IPS-18a (cell line): ENCODE results near the gene MMP19.
"Not testable (repeated sequence)": the region's sequence is repeated elsewhere in the genome, so short reads cannot be mapped to it uniquely, and the experiment has no call there.

Experiments used
- H3K27ac ChIP-seq: one replicate; pipeline ENCODE4 v1.5.1; 2013; ENCODE audit warnings: low read length
- H3K27me3 ChIP-seq: one replicate; pipeline ENCODE4 v1.6.1; 2013; ENCODE audit warnings: mild to moderate bottlenecking, low read length; ENCODE audit not compliant: control insufficient read depth, insufficient read depth
- H3K36me3 ChIP-seq: one replicate; pipeline ENCODE4 v1.6.1; 2013; ENCODE audit warnings: low read depth, low read length; ENCODE audit not compliant: control insufficient read depth
- H3K4me1 ChIP-seq: one replicate; pipeline ENCODE4 v1.6.1; 2013; ENCODE audit warnings: low read depth, low read length; ENCODE audit not compliant: control insufficient read depth
- H3K4me3 ChIP-seq: one replicate; pipeline ENCODE4 v1.5.1; 2013; ENCODE audit warnings: low read length
- H3K9ac ChIP-seq: one replicate; pipeline ENCODE4 v1.6.1; 2013; ENCODE audit warnings: mild to moderate bottlenecking, low read length, moderate library complexity
- H3K9me3 ChIP-seq: one replicate; pipeline ENCODE4 v1.6.1; 2013; ENCODE audit warnings: low read depth, low read length; ENCODE audit not compliant: control insufficient read depth

Gene MMP19, protein sequence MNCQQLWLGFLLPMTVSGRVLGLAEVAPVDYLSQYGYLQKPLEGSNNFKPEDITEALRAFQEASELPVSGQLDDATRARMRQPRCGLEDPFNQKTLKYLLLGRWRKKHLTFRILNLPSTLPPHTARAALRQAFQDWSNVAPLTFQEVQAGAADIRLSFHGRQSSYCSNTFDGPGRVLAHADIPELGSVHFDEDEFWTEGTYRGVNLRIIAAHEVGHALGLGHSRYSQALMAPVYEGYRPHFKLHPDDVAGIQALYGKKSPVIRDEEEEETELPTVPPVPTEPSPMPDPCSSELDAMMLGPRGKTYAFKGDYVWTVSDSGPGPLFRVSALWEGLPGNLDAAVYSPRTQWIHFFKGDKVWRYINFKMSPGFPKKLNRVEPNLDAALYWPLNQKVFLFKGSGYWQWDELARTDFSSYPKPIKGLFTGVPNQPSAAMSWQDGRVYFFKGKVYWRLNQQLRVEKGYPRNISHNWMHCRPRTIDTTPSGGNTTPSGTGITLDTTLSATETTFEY

DNA sequence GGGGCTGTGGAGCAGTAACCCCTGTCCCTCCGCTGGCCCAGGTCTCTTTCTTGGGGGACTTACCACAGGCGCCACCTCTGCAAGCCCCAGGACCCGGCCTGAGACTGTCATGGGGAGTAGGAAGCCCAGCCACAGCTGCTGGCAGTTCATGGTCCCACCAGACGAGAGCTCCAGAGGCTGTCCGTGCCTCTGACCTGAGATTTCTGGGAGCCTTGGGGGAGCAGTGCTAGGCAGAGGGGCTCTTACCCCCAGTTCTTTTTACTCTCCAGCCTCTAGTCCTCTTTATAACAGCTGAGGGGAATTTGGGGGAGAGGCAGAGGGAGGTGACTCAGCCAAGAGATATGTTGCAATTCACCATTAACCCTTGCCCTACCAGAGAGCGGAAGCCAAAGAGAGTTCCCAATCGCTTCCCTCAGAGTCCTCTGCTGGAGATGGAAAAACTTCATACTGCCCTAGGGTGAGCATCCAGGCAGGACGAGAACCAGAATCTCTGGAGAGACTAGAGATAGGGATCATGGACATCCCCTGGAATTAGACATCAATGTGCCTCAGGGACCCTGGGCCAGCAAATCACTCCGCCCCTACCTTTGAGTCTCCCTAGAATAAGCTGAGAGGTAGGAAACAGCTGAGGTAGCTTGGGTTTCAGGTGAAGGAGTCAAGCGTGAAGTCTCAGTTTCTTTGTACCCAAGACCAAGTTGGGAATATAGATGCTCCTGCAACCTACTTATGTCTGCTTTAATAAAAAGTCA is at the start of gene MMP19:
Gene MMP19 (minus strand): TSS at position 256 of the 749 bp plus-strand sequence. CDS start 106 bp downstream, at position 150.
- Histone ChIP-seq H3K4me3 (peak within 1 kb of the TSS; percentile 38), H3K9me3 (no peaks in the 10 kb centered on the region), H3K27ac (no peak within 1 kb of the TSS), H3K36me3 (no peaks in the 10 kb centered on the region), H3K4me1 (peaks cover 10% of the 10 kb centered on the region), H3K27me3 (no peaks in the 10 kb centered on the region), H3K9ac (no peak within 1 kb of the TSS)

DNA sequence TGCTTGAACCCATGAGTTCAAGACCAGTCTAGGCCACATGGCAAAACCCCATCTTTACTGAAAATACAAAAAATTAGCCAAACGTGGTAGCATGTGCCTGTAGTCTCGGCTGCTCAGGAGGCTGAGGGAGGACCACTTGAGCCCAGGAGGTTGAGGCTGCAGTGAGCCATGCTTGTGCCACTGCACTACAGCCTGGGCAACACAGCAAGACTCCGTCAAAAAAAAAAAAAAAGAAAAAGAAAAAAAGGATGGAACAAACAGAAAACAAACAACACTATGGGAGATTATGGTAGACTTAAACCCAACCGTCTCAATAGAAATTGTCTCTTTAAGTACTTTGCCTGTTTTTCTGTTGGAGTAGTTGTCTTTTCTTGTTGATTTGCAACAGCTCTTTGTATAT is 48.6 kb upstream of the MMP19 start:
- no peak overlapping the region for H3K27ac ChIP-seq
- no peaks in the 10 kb centered on the region for H3K36me3 ChIP-seq
- H3K27me3 ChIP-seq, result no peaks in the 10 kb centered on the region
- no peaks in the 10 kb centered on the region for H3K9me3 ChIP-seq
- H3K9ac ChIP-seq, result no peak overlapping the region
- no peaks in the 10 kb centered on the region for H3K4me1 ChIP-seq
- no peak overlapping the region for H3K4me3 ChIP-seq

DNA sequence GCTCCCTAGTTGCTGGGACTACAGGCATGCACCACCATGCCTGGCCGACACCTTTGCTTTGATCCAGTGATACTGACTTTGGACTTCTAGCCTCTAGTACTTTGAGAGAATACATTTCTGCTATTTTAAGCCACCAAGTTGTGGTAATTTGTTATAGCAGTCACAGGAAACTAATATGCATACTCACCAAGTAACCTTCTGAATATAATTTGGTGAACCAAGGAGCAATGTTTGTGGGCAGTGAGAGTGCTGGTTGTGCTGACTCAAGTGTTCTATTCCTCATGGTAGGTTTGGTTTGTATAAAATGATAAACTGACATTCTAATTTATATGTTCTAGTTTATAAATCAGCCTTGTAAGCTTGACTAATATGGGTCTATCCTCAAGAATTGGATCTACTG is 42.4 kb upstream of the MMP19 start:
- Histone ChIP-seq H3K27ac (no peak overlapping the region), H3K9me3 (no peaks in the 10 kb centered on the region), H3K36me3 (no peaks in the 10 kb centered on the region), H3K9ac (no peak overlapping the region), H3K4me1 (no peaks in the 10 kb centered on the region), H3K27me3 (no peaks in the 10 kb centered on the region), H3K4me3 (no peak overlapping the region)

DNA sequence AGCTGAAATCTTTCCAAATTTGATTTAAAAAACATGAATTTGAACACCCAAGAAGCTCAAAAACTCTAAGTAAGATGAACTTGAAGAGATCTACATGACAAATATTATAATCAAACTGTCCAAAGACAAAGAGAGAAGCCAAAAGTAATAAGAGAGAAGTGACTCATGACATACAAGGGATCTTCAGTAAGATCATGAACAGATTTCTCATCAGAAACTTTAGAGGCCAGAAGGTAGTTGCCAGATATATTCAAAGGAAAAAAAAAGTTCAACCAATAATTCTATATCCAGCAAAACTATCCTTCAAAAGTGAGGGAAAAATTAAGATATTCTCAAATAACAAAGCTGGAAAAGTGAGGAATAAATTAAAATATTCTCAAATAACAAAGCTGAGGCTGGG is 35.1 kb upstream of the MMP19 start:
- no peaks in the 10 kb centered on the region for H3K36me3 ChIP-seq
- no peak overlapping the region for H3K27ac ChIP-seq
- H3K4me3 ChIP-seq, result no peak overlapping the region
- H3K27me3 ChIP-seq, result no peaks in the 10 kb centered on the region
- no peaks in the 10 kb centered on the region for H3K9me3 ChIP-seq
- no peak overlapping the region for H3K9ac ChIP-seq
- peaks cover 11% of the 10 kb centered on the region for H3K4me1 ChIP-seq

DNA sequence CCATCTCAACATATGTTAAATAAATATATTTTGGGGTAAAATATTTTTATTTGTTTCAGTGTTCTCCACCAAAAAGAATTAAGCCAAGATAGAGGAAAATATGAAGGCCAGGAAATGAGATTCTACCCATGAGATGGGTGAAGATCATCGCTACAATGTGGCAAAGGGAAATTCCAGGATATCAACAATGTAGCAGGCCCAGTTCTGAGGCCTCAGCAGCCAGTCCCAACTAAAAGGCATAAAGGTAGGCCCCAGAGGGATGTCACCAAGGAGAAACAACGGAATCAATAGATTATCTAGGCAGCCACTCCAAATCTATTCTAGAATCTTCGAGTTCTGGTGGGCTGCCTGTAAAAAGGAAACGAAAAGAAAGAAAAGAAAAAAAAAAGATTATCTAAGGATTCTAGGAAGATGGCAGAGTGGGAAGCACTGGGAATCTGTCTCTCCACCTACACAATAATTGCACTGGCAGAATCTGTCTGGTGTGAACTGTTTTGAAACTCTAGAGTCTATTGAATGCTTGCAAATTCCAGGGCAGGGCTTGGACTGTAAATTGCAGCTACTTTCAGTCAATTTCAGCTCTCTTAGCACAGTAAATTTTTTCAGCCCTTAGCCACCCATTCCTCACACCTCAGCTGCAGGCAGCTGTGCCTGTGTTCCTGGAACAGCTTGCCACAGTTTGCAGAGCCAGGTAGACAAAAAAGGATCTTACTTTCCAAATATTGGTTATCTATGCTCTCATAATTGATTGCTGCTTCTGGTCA is 33.1 kb upstream of the MMP19 start:
- Histone ChIP-seq H3K9me3 (no peaks in the 10 kb centered on the region), H3K27me3 (no peaks in the 10 kb centered on the region), H3K27ac (no peak overlapping the region), H3K4me3 (no peak overlapping the region), H3K9ac (no peak overlapping the region), H3K4me1 (peaks cover 11% of the 10 kb centered on the region), H3K36me3 (no peaks in the 10 kb centered on the region)

DNA sequence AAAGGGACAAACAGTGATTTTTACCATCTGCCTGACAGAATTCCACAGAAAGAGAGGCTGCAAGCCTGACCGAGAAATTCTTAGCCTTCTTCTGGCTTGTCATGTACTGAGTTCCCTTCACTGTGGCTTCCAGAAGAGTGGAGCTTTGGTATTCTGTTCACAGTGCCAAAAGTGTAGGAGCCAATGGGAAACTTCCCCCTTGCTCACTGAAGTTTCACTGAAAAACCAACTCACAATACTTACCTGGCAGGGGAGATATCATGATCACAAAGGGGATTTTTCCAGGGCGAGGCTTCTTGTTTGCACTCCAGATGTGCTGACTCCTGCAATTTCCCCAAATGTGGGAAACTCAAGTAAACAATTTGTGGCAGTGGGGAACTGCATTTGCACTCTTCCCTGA is 31.7 kb upstream of the MMP19 start:
- Histone ChIP-seq H3K27ac (no peak overlapping the region), H3K9me3 (no peaks in the 10 kb centered on the region), H3K27me3 (no peaks in the 10 kb centered on the region), H3K9ac (no peak overlapping the region), H3K36me3 (no peaks in the 10 kb centered on the region), H3K4me3 (no peak overlapping the region), H3K4me1 (peaks cover 11% of the 10 kb centered on the region)

DNA sequence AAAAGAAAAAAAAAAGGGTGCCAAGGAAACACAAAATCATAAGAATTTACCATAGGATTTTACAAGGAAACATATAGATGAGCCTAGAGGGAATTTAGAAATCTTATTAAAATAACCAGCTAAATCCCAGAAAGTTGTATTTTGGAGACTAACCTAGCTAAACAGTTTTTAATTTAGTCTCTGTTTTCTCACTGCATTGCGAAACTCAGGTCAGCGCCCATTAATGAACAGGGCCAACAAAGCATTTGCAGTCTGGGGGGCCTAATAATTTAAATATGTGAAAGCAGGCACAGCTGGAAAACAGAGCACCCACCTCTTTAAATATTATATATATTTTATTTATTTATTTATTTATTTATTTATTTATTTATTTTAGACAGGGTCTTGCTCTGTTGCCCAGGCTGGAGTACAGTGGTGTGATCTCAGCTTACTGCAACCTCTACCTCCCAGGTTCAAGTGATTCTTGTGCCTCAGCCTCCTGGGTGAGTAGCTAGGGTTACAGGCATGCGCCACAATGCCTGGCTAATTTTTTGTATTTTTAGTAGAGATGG is 23.8 kb upstream of the MMP19 start:
- H3K36me3 ChIP-seq, H3K9ac ChIP-seq, H3K27me3 ChIP-seq, H3K4me3 ChIP-seq, H3K4me1 ChIP-seq, H3K27ac ChIP-seq, H3K9me3 ChIP-seq: not testable (repeated sequence)

DNA sequence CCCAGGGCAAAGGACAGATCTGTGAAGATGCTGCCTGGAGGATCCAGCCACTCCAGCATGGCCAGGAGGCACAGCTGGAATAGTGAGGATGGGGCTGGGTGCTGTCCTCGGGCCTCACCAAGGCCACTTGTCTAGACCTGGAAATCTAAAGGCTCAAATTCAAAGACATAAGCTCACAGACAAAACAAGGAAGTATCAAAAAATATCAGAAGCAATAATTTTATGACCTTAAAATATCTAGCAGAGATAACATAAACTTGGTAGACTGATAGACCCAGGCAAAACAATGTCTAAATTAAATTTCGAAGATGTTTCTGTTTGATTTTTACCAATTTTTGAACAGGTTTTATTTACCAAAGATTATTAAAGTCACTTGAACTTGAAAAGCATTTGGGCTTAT is 22.6 kb upstream of the MMP19 start:
- Histone ChIP-seq H3K27ac (no peak overlapping the region), H3K4me1 (no peaks in the 10 kb centered on the region), H3K4me3 (no peak overlapping the region), H3K36me3 (no peaks in the 10 kb centered on the region), H3K9me3 (peaks cover 4% of the 10 kb centered on the region), H3K9ac (no peak overlapping the region), H3K27me3 (no peaks in the 10 kb centered on the region)

DNA sequence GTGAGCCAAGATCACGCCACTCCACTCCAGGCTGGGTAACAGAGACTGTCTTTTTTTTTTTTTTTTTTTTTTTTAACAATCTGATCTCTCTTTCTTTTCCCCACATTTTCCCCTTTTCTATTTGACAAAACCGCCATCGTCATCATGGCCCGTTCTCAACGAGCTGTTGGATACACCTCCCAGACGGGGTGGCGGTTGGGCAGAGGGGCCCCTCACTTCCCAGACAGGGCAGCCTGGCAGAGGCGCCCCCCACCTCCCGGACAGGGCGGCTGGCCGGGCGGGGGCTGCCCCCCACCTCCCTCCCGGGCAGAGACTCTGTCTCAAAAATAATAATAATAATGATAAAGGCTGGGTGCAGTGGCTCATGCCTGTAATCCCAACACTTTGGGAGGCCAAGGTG is 20.2 kb upstream of the MMP19 start:
- not testable (repeated sequence) for H3K4me1 ChIP-seq, H3K27ac ChIP-seq, H3K36me3 ChIP-seq, H3K9me3 ChIP-seq, H3K4me3 ChIP-seq, H3K27me3 ChIP-seq, H3K9ac ChIP-seq

DNA sequence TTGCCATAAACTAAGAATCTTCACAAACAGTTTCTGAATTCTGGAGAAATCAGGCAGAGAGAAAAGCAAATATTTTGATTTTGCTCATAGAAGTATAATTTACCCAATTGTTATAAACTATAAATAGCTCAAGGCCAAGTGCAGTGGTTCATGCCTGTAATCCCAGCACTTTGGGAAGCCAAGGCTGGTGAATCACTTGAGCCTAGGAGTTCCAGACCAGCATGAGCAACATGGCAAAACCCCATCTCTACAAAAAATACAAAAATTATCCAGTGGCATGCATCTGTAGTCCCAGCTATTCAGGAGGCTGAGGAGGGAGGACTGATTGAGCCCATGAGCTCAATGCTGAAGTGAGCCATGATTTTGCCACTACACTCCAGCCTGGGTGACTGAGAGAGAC is 19.6 kb upstream of the MMP19 start:
- Histone ChIP-seq H3K36me3 (no peaks in the 10 kb centered on the region), H3K4me3 (no peak overlapping the region), H3K27me3 (no peaks in the 10 kb centered on the region), H3K9me3 (peaks cover 4% of the 10 kb centered on the region), H3K9ac (no peak overlapping the region), H3K4me1 (no peaks in the 10 kb centered on the region), H3K27ac (no peak overlapping the region)

DNA sequence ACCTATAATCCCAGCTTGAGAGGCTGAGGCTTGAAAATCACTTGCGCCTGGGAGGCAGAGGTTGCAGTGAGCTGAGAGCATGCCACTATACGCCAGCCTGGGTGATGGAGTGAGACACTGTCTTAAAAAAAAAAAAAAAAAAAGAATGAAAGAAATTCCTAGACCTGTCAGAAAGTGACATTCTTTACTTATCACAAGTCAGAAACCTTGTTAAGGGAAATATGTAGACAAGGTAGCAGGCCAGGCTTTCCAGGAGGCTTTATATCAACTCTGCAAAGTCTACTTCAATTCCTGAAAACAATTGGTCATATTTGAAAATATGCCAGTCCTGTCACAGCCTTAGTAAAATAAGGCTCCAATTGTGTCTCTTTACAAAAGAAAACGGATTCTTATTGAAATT is 19.1 kb upstream of the MMP19 start:
- H3K36me3 ChIP-seq, result no peaks in the 10 kb centered on the region
- H3K4me1 ChIP-seq, result no peaks in the 10 kb centered on the region
- no peaks in the 10 kb centered on the region for H3K27me3 ChIP-seq

More for the DNA sequence above, 19.1 kb upstream of the MMP19 start:
- H3K27ac ChIP-seq, result no peak overlapping the region
- H3K9ac ChIP-seq, result no peak overlapping the region
- peaks cover 4% of the 10 kb centered on the region for H3K9me3 ChIP-seq
- no peak overlapping the region for H3K4me3 ChIP-seq
